ENCODE results near the gene RAC3. TPM values are rescaled to one million over a fixed set of nuclear protein-coding genes. Genes with fewer than 3 reads are reported as not detected.

Gene RAC3
- polyA plus RNA-seq, 2 of the 4 experiments (the other 2 are of a cell fraction): 9.9 to 21.0 TPM

DNA sequence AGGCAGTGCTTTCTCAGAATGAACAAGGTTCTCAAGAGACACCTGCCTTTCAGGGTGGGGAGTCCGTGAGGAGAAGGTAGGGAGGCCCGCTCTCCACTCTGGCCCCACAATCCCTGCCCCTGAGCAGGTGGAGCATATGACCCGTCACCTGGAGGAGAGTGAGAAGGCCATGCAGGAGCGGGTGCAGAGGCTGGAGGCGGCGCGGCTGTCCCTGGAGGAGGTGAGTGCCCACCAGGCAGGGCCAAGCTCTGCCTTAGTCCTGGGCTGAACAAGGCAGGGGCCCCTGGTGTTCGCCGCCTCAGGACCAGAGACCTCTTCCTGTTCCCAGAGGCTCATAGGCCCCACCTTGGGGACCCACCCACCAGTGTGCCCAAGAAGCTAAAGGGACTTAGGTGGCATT, 2.5 kb upstream of the RAC3 start:
- Histone ChIP-seq H3K27ac (no peak overlapping the region), H3K4me1 (peaks cover 10% of the 10 kb centered on the region), H3K9me3 (no peaks in the 10 kb centered on the region), H3K4me2 (no peak overlapping the region), H3K4me3 (no peak overlapping the region)
- ATAC-seq (no peak), FAIRE-seq (no peak), DNase-seq (ENCODE audit: low read depth in 1 of 2, low spot score in 1 of 2) (no peak)
- TF ChIP-seq HOXA7 (CRISPR knock-in tag; IDR thresholded peaks at IDR 0.05) (no peak), ESRRA (IDR thresholded peaks at IDR 0.05; ENCODE audit: borderline replicate concordance, low read length) (no peak), HOXB5 (CRISPR knock-in tag; IDR thresholded peaks at IDR 0.05) (no peak), MYC (IDR thresholded peaks at IDR 0.05; ENCODE audit: borderline replicate concordance, low read length) (no peak), ZFP36 (IDR thresholded peaks at IDR 0.05; ENCODE audit: borderline replicate concordance, partially characterized antibody) (no peak), POLR2AphosphoS2 (conservative IDR thresholded peaks at IDR 0.05; ENCODE audit: low read length) (no peak), HDAC2 (IDR thresholded peaks at IDR 0.05) (no peak), RNF2 (IDR thresholded peaks at IDR 0.05; ENCODE audit: borderline replicate concordance, low read depth) (no peak), KDM5A (IDR thresholded peaks at IDR 0.05) (no peak), CHD2 (IDR thresholded peaks at IDR 0.05; ENCODE audit: low read length, partially characterized antibody) (no peak), SMC3 (IDR thresholded peaks at IDR 0.05) (no peak), JUNB (IDR thresholded peaks at IDR 0.05) (no peak), PHF8 (IDR thresholded peaks at IDR 0.05; ENCODE audit: borderline replicate concordance, low read depth) (no peak), RFX5 (IDR thresholded peaks at IDR 0.05) (no peak), RAD21 (conservative IDR thresholded peaks at IDR 0.05 in 1 of 2, IDR thresholded peaks at IDR 0.05 in 1 of 2) (no peak)
- TF ChIP-seq, protein P1, sequence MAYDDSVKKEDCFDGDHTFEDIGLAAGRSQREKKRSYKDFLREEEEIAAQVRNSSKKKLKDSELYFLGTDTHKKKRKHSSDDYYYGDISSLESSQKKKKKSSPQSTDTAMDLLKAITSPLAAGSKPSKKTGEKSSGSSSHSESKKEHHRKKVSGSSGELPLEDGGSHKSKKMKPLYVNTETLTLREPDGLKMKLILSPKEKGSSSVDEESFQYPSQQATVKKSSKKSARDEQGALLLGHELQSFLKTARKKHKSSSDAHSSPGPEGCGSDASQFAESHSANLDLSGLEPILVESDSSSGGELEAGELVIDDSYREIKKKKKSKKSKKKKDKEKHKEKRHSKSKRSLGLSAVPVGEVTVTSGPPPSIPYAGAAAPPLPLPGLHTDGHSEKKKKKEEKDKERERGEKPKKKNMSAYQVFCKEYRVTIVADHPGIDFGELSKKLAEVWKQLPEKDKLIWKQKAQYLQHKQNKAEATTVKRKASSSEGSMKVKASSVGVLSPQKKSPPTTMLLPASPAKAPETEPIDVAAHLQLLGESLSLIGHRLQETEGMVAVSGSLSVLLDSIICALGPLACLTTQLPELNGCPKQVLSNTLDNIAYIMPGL (CRISPR knock-in tag; IDR thresholded peaks at IDR 0.05; ENCODE audit: borderline replicate concordance): no peak
- TF ChIP-seq, protein P2, sequence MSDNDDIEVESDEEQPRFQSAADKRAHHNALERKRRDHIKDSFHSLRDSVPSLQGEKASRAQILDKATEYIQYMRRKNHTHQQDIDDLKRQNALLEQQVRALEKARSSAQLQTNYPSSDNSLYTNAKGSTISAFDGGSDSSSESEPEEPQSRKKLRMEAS (IDR thresholded peaks at IDR 0.05): no peak
- TF ChIP-seq, protein P3, sequence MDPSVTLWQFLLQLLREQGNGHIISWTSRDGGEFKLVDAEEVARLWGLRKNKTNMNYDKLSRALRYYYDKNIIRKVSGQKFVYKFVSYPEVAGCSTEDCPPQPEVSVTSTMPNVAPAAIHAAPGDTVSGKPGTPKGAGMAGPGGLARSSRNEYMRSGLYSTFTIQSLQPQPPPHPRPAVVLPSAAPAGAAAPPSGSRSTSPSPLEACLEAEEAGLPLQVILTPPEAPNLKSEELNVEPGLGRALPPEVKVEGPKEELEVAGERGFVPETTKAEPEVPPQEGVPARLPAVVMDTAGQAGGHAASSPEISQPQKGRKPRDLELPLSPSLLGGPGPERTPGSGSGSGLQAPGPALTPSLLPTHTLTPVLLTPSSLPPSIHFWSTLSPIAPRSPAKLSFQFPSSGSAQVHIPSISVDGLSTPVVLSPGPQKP (IDR thresholded peaks at IDR 0.05; ENCODE audit: low read depth, low read length): no peak
- ChIA-PET CTCF (interaction anchor here (1.1 to 33.2 kb wide), 28 partner anchors 10 to 746 kb away, joined by 3 to 794 read pairs (median 16); partner anchors contain the start of genes DCXR, DUS1L, GPS1 and MAFG), POLR2A (interaction anchor here (2.4 to 3.4 kb wide), 2 partner anchors 9 to 69 kb away, joined by 12 to 33 read pairs; partner anchors contain the start of genes DCXR and FASN)
- WGBS (ENCODE audit: missing lambda C conversion rate): 95% methylated on average over 9 of the region's 9 CpGs

DNA sequence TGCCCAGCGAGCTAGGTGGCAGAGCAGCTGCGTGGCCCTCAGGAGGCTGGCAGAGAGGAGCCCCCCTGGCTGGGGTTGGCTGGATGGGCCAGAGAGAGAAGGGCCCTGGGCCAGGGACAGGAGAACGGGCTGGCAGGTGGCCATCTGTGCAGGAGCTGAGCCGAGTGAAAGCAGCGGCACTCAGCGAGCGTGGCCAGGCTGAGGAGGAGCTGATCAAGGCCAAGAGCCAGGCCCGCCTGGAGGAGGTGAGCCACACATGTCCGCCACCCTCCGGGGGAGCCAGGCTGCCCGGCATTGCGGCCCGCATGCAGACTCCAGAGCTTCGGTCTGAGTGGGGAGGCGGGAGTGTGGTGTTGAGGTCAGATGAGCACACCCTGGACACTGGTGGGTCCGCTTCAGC, 2.1 kb upstream of the RAC3 start:
- ATAC-seq (no peak), DNase-seq (ENCODE audit: low read depth in 1 of 2, low spot score in 1 of 2) (no peak), FAIRE-seq (no peak)
- Histone ChIP-seq H3K4me3 (no peak overlapping the region), H3K9me3 (no peaks in the 10 kb centered on the region), H3K4me2 (no peak overlapping the region), H3K4me1 (peaks cover 6% of the 10 kb centered on the region; the same call in 1 of the 3 replicates), H3K27ac (no peak overlapping the region)
- ChIA-PET CTCF (interaction anchor here (0.8 to 33.2 kb wide), 45 partner anchors 10 to 746 kb away, joined by 3 to 794 read pairs (median 10); partner anchors contain the start of genes DCXR, DUS1L, GPS1 and MAFG), POLR2A (interaction anchor here (1.3 to 3.4 kb wide), 3 partner anchors 8 to 70 kb away, joined by 4 to 33 read pairs (median 12); partner anchors contain the start of genes DCXR and FASN)
- TF ChIP-seq, protein P4, sequence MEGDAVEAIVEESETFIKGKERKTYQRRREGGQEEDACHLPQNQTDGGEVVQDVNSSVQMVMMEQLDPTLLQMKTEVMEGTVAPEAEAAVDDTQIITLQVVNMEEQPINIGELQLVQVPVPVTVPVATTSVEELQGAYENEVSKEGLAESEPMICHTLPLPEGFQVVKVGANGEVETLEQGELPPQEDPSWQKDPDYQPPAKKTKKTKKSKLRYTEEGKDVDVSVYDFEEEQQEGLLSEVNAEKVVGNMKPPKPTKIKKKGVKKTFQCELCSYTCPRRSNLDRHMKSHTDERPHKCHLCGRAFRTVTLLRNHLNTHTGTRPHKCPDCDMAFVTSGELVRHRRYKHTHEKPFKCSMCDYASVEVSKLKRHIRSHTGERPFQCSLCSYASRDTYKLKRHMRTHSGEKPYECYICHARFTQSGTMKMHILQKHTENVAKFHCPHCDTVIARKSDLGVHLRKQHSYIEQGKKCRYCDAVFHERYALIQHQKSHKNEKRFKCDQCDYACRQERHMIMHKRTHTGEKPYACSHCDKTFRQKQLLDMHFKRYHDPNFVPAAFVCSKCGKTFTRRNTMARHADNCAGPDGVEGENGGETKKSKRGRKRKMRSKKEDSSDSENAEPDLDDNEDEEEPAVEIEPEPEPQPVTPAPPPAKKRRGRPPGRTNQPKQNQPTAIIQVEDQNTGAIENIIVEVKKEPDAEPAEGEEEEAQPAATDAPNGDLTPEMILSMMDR (IDR thresholded peaks at IDR 0.05): no peak
- TF ChIP-seq ESRRA (IDR thresholded peaks at IDR 0.05; ENCODE audit: borderline replicate concordance, low read length): no peak
- WGBS (ENCODE audit: missing lambda C conversion rate): 90% methylated on average over 16 of the region's 16 CpGs

All from A549 (cell line).